Thyroid gland (tissue), 4 donors: Measurements from ENCODE around the gene PPP1R12B.
"Not testable (repeated sequence)": the region's sequence is repeated elsewhere in the genome, so short reads cannot be mapped to it uniquely, and the experiment has no call there.

ENCODE experiments used
- POLR2A ChIP-seq, 2 donors: fragments of 450-650 bp; IDR thresholded peaks; one replicate each; pipeline ENCODE4 v1.6.1; 2017; ENCODE audit warnings: antibody characterized with exemption in 2 of 2, mild to moderate bottlenecking in 2 of 2, moderate library complexity in 1 of 2
- TF ChIP-seq, protein P1 (sequence below), 6 experiments: fragments of 200-600 bp in 3 of 6; fragments of 450-650 bp in 3 of 6; sonication (generic) in 3 of 6; IDR thresholded peaks; one replicate each; pipeline ENCODE4 v1.5.1; 2016 to 2019; ENCODE audit warnings: antibody characterized with exemption in 6 of 6, mild to moderate bottlenecking in 2 of 6, inconsistent platforms in 1 of 6, moderate library complexity in 1 of 6

DNA sequence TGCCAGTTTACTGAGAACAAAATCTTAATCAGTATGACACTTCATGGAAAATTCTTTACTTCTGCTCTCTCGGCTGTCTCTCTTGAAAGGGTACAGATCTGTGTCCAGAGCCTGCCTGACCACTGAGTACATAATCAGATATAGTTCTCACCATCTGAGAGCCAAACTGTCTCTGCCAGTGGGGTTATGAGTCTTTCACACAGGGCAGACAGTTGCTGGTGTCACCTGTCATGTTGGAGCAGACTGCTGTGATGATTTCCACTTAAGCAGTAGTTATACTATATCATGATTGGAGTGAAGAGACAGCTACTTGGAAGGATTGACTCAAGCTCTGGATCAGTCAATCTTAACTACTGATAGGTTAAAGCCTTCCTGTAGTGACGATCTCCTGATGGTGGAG, 58.9 kb downstream of the PPP1R12B start:
- TF ChIP-seq, protein P1, sequence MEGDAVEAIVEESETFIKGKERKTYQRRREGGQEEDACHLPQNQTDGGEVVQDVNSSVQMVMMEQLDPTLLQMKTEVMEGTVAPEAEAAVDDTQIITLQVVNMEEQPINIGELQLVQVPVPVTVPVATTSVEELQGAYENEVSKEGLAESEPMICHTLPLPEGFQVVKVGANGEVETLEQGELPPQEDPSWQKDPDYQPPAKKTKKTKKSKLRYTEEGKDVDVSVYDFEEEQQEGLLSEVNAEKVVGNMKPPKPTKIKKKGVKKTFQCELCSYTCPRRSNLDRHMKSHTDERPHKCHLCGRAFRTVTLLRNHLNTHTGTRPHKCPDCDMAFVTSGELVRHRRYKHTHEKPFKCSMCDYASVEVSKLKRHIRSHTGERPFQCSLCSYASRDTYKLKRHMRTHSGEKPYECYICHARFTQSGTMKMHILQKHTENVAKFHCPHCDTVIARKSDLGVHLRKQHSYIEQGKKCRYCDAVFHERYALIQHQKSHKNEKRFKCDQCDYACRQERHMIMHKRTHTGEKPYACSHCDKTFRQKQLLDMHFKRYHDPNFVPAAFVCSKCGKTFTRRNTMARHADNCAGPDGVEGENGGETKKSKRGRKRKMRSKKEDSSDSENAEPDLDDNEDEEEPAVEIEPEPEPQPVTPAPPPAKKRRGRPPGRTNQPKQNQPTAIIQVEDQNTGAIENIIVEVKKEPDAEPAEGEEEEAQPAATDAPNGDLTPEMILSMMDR (IDR thresholded peaks at IDR 0.05): not testable (repeated sequence)
- not testable (repeated sequence) for TF ChIP-seq POLR2A (IDR thresholded peaks at IDR 0.05)
